Activated CD8-positive, alpha-beta memory T cell treated with anti-CD3 and anti-CD28 coated beads for 36 hours (primary cell): ENCODE results near the gene KLF3. TPM values are rescaled to one million over a fixed set of nuclear protein-coding genes. Genes with fewer than 3 reads are reported as not detected.

Source experiments
- CTCF ChIA-PET: fragments of 350-600 bp; sonication (Branson Sonifier 250); formaldehyde crosslinking; loops from one replicate; lab custom pipeline; 2021; ENCODE audit warnings: antibody characterized with exemption; lab: Charles Lee
- POLR2A ChIA-PET: fragments of 350-600 bp; sonication (Branson Sonifier 250); formaldehyde crosslinking; loops from one replicate; lab custom pipeline; 2021; ENCODE audit warnings: antibody characterized with exemption; lab: Charles Lee
- total RNA-seq, 2 experiments: library from RNA; stranded (reverse); gene quantifications; one replicate each; pipeline ENCODE4 v1.2.3, GENCODE V29; 2021

Gene KLF3
- total RNA-seq, 2 experiments from 2014 or later, result 7.1 to 7.4 TPM

- ChIA-PET POLR2A (no interaction called here), CTCF (no interaction called here)
These were observed 20.3 kb downstream of the KLF3 start for GRCh38 chr4:38684271-38684670.

- POLR2A ChIA-PET, result no interaction called here
- CTCF ChIA-PET, result no interaction called here
These were observed 21.2 kb downstream of the KLF3 start for GRCh38 chr4:38684951-38685844.

- ChIA-PET CTCF (interaction anchor here (1.0 kb wide), 1 partner anchor 18 kb away, joined by 3 read pairs; no protein-coding TSS in a partner anchor), POLR2A (no interaction called here)
These were observed 22.7 kb downstream of the KLF3 start for GRCh38 chr4:38686682-38687081.

GRCh38 chr4:38687571-38688011 lies 23.6 kb downstream of the KLF3 start:
- POLR2A ChIA-PET, result no interaction called here
- CTCF ChIA-PET, result interaction anchor here (0.8 kb wide), 1 partner anchor 508 kb away, joined by 4 read pairs; no protein-coding TSS in a partner anchor

GRCh38 chr4:38688676-38689355 lies 24.8 kb downstream of the KLF3 start:
- ChIA-PET CTCF (no interaction called here), POLR2A (no interaction called here)

GRCh38 chr4:38691251-38692008 lies 27.4 kb downstream of the KLF3 start:
- ChIA-PET CTCF (interaction anchor here (1.2 kb wide), 1 partner anchor 512 kb away, joined by 3 read pairs; no protein-coding TSS in a partner anchor), POLR2A (no interaction called here)

- POLR2A ChIA-PET, result no interaction called here
- CTCF ChIA-PET, result interaction anchor here (0.6 kb wide), 1 partner anchor 190 kb away, joined by 3 read pairs; no protein-coding TSS in a partner anchor
These were observed 28.4 kb downstream of the KLF3 start for GRCh38 chr4:38692421-38692820.

- ChIA-PET POLR2A (no interaction called here), CTCF (interaction anchor here (1.6 kb wide), 1 partner anchor 514 kb away, joined by 3 read pairs; no protein-coding TSS in a partner anchor)
These were observed 29.6 kb downstream of the KLF3 start for GRCh38 chr4:38693569-38693968.

- POLR2A ChIA-PET, result no interaction called here
- CTCF ChIA-PET, result interaction anchor here (1.6 kb wide), 1 partner anchor 515 kb away, joined by 3 read pairs; no protein-coding TSS in a partner anchor
These were observed 30.3 kb downstream of the KLF3 start for GRCh38 chr4:38694330-38694729.

GRCh38 chr4:38695809-38696208 lies 31.8 kb downstream of the KLF3 start:
- CTCF ChIA-PET, result no interaction called here
- POLR2A ChIA-PET, result no interaction called here

GRCh38 chr4:38696697-38697096 lies 32.7 kb downstream of the KLF3 start:
- ChIA-PET CTCF (interaction anchor here (1.1 kb wide), 1 partner anchor 517 kb away, joined by 4 read pairs; no protein-coding TSS in a partner anchor), POLR2A (no interaction called here)

GRCh38 chr4:38698176-38698575 lies 34.2 kb downstream of the KLF3 start:
- POLR2A ChIA-PET, result no interaction called here
- CTCF ChIA-PET, result interaction anchor here (0.5 to 1.1 kb wide), 2 partner anchors 195 to 519 kb away, joined by 3 to 5 read pairs; no protein-coding TSS in a partner anchor

- POLR2A ChIA-PET, result no interaction called here
These were observed 35.1 kb downstream of the KLF3 start for GRCh38 chr4:38699112-38699511.

GRCh38 chr4:38703635-38704034 lies 39.6 kb downstream of the KLF3 start:
- ChIA-PET CTCF (interaction anchor here (1.0 kb wide), 1 partner anchor 524 kb away, joined by 3 read pairs; no protein-coding TSS in a partner anchor), POLR2A (no interaction called here)

More at GRCh38 chr4:38699112-38699511, 35.1 kb downstream of the KLF3 start:
- CTCF ChIA-PET, result no interaction called here

GRCh38 chr4:38704622-38705154 lies 40.7 kb downstream of the KLF3 start:
- CTCF ChIA-PET, result interaction anchor here (0.6 to 1.0 kb wide), 3 partner anchors 18 to 525 kb away, joined by 3 read pairs; no protein-coding TSS in a partner anchor
- POLR2A ChIA-PET, result no interaction called here

GRCh38 chr4:38706301-38706700 lies 42.3 kb downstream of the KLF3 start:
- POLR2A ChIA-PET, result no interaction called here
- CTCF ChIA-PET, result interaction anchor here (0.6 kb wide), 1 partner anchor 292 kb away, joined by 3 read pairs; no protein-coding TSS in a partner anchor

GRCh38 chr4:38710053-38710452 lies 46.1 kb downstream of the KLF3 start:
- ChIA-PET POLR2A (no interaction called here), CTCF (no interaction called here)

- ChIA-PET CTCF (no interaction called here), POLR2A (no interaction called here)
These were observed 47.1 kb downstream of the KLF3 start for GRCh38 chr4:38711066-38711465.

- ChIA-PET POLR2A (no interaction called here), CTCF (no interaction called here)
These were observed 51.1 kb downstream of the KLF3 start for GRCh38 chr4:38715050-38715449.
